Endometrium (tissue), 2 donors: ENCODE results near the gene SSX5.
"Not testable (repeated sequence)": the region's sequence is repeated elsewhere in the genome, so short reads cannot be mapped to it uniquely, and the experiment has no call there.

Experiments used
- FAIRE-seq: peaks from 2 replicates; lab custom pipeline; 2012; peaks lifted over from hg19 to GRCh38; lab: Jason Lieb, UNC
- donor health status: control.
- donor health status: control.

SSX5 gene

DNA sequence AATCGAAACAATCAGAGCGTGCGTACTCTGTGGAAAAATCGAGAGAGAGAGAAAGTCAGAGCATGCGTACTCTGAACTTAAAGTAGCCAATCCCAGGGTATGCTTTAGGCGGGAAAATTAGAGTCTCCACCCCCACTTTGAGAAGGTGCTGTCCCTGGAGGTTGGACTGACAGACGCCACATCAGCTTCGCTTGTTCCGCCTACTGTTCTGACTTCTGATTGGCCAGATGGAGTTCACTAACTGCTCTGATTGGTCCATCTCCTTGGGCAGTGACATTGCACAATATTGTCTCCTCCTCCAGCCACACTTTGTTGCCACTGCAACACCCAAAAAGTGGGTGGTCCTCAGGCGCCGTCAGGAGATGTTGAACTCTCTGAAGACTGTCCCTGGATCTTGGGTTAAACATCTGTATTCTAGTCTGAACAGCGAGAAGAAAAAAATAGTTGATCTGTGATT, at the start of gene SSX5:
SSX5 (minus strand) TSS at position 51 of the 457 bp plus-strand sequence. CDS start 1,437 bp downstream, outside the sequence.
- no peak for FAIRE-seq

GRCh38 chrX:48224196-48224595, 27.6 kb upstream of the SSX5 start:
- not testable (repeated sequence) for FAIRE-seq

DNA sequence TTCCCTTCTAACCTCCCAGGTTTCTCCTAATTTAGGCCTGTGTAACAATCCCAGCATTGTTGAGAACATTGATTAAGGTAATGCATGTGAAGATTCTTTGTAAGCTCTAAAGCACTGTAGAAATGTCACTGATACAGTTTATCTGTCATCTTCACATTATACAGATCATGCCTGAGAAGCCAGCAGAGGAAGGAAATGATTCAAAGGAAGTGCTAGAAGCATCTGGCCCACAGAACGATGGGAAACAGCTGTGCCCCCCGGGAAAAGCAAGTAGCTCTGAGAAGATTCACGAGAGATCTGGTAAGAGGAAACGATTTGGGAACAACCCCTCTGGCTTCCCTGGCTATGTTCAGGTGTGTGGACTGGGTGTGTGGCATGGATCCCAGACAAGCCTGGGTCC, 17.7 kb upstream of the SSX5 start:
- not testable (repeated sequence) for FAIRE-seq

DNA sequence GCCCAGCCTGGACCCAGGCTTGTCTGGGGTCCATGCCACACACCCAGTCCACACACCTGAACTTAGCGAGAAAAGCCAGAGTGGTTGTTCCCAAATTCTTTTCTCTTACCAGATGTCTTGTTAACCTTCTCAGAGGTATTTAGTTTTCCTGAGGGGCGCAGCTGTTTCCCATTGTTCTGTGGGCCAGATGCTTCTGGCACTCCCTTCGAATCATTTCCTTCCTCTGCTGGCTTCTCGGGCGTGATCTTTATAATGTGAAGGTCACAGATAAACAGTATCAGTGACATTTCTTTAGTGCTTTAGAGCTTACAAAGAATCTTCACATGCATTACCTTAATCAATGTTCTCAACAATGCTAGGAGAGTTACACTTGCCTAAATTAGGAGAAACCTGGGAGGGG, 6.6 kb downstream of the SSX5 start:
- not testable (repeated sequence) for FAIRE-seq

DNA sequence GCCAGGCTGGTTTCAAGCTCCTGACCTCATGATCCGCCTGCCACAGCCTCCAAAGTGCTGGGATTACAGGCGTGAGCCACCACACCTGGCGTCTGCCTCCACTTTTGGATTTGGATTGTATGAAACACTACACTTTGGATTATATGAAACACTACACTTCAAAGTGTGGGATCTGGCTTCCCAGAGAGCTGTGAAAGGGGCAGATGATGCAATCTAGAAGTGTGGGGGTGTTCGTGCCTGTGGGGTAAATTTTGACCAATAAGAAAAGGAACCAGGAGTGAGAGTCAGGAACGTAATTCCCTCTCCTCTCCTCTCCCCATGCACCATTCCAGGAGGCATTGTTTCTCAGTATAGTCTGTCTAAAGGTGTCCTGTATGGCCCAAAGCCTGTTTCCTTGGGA, 14.7 kb downstream of the SSX5 start:
- FAIRE-seq = not testable (repeated sequence)

DNA sequence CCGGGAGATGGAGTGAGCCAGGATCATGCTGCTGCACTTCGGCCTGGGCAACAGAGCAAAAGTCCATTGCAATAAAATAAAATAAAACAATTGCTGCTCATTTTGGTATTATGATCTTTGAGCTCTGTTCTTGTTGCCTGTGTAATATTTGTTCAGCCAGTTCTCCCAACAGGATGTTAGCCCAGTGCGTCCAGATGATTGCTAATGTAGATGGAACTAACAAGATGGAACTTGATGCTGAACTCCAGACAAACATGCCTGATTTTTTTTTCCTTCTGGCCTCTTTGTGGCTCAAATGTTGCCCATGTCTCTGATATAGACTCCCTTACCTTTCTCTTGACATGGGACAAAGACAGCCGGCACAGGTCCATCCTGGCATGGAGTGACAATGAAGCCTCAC, 15.8 kb downstream of the SSX5 start:
- FAIRE-seq = no peak

DNA sequence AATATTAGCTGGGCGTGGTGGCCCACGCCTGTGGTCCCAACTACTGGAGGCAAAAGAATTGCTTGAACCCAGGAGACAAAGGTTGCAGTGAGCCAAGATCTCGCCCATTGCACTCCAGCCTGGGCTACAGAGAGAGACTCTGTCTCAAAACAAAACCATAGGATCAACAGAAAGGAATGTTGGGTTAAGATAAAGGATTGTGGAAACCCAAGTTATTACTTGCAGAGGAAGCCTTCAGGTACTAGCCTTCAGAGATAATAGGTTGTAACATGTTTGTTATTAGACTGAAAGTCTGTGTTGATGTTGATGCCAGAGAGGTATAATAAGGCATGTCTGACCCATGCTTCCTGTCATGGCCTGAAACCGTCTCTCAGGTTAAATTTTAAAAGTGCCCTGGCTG, 16.9 kb downstream of the SSX5 start:
- FAIRE-seq = no peak

- not testable (repeated sequence) for FAIRE-seq
Observed at GRCh38 chrX:48166322-48166721, 30.3 kb downstream of the SSX5 start.

DNA sequence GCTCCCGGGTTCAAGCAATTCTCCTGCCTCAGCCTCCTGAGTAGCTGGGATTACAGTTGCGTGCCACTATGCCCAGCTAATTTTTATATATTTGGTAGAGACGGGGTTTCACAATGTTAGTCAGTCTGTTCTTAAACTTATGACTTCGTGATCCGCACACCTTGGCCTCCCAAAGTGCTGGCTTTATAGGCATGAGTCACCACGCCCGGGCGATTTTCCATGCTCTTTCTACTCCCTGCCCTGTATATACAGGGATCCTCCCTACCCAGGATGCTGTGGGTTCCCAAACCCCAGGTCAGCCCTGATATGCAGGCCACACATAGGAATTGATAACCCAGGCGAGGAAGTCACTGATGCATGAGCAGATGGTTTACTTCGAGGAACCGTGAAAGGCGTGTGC, 31.4 kb downstream of the SSX5 start:
- no peak for FAIRE-seq

- FAIRE-seq = no peak
Observed at GRCh38 chrX:48156014-48156413, 40.6 kb downstream of the SSX5 start.

- no peak for FAIRE-seq
Observed at GRCh38 chrX:48154796-48155195, 41.8 kb downstream of the SSX5 start.

DNA sequence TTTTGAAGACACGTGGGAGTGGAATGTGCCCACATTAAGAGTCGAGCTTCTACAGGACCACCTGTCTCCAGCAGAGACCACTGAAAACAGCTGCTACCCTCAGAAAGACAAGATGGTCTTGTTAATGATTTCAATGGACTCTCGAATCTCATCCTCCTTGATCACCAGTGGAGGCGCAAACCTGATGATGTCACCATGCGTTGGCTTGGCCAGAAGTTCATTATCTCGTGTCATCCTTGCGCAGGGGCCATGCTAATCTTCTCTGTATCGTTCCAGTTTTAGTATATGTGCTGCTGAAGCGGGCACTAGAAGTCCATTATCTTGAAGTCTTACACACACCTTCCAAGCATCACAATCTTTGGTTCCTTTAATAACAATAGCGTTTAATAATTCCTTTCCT, 42.8 kb downstream of the SSX5 start:
- FAIRE-seq = no peak

DNA sequence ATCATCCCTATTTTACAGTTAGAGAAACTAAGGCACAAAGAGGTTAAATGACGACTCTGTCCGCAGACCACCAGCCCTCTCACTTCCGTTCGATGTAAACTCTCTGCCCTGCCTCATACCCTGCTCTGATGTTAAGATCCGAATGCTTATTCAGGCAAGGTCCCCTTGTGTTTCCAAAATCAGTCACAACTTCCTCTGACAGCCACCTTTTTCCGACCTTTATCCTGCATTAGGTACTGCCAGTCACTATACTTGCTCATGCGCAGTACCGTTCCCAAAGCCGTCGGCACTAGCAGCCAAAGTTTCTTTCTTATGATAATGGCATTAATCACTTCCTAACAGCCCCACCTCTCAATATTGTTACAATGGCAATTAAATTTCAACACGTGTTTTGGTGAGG, 53.9 kb downstream of the SSX5 start:
- FAIRE-seq = not testable (repeated sequence)

- not testable (repeated sequence) for FAIRE-seq
Observed at GRCh38 chrX:48141810-48142508, 54.6 kb downstream of the SSX5 start.

GRCh38 chrX:48139076-48139475, 57.5 kb downstream of the SSX5 start:
- FAIRE-seq = not testable (repeated sequence)
